Measurements from ENCODE around the gene GAS2.

- TF ChIP-seq CTCF (IDR thresholded peaks at IDR 0.05): no peak
- no peak for TF ChIP-seq POLR2A (IDR thresholded peaks at IDR 0.05)
Measured at GRCh38 chr11:22680628-22681027, 14.2 kb downstream of the GAS2 start.
